ENCODE data around the gene MAP3K9. TPM values are rescaled to one million over a fixed set of nuclear protein-coding genes. Genes with fewer than 3 reads are reported as not detected.

Gene MAP3K9
- total RNA-seq, 1 donor from 2014 or later: 8.6 TPM

DNA sequence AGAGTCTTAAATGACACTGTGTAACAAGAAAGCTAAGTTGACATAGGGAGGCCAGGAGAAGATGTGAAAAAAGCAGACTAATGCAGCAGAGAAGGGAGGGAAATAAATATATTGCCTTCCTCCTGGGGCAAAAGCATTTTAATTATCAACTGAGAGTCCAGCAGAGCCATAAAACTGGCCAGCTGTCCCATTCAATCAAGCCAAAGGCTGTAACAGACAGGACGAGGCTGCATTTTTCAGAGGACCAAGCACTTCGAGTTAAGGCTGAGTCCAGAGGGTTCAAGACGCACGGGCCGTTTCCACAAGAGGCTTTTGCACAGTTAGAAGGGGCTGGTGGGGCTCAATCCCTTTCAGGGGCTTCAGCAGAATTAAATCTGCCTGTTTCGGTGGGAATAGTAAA, 20.4 kb downstream of the MAP3K9 start:
- no peak for DNase-seq (ENCODE audit: low spot score)
- no peak for TF ChIP-seq CTCF (IDR thresholded peaks at IDR 0.05; ENCODE audit: unreplicated experiment)
- no peak overlapping the region for H3K27ac Mint-ChIP-seq (ENCODE audit: unreplicated experiment)
- peaks cover 19% of the 10 kb centered on the region for H3K4me1 Mint-ChIP-seq (ENCODE audit: unreplicated experiment)
- no peaks in the 10 kb centered on the region for H3K9me3 Mint-ChIP-seq (ENCODE audit: unreplicated experiment)
- peaks cover 8% of the 10 kb centered on the region for H3K36me3 Mint-ChIP-seq (ENCODE audit: low read depth, unreplicated experiment)
- H3K27me3 Mint-ChIP-seq (ENCODE audit: unreplicated experiment): peaks cover 2% of the 10 kb centered on the region
- H3K4me3 Mint-ChIP-seq (ENCODE audit: unreplicated experiment): no peak overlapping the region

- no peaks in the 10 kb centered on the region for H3K36me3 Mint-ChIP-seq (ENCODE audit: low read depth, unreplicated experiment)
- H3K4me3 Mint-ChIP-seq (ENCODE audit: unreplicated experiment): no peak overlapping the region
- no peaks in the 10 kb centered on the region for H3K9me3 Mint-ChIP-seq (ENCODE audit: unreplicated experiment)
- no peaks in the 10 kb centered on the region for H3K27me3 Mint-ChIP-seq (ENCODE audit: unreplicated experiment)
- no peak for TF ChIP-seq CTCF (IDR thresholded peaks at IDR 0.05; ENCODE audit: unreplicated experiment)
- H3K27ac Mint-ChIP-seq (ENCODE audit: unreplicated experiment): no peak overlapping the region
- H3K4me1 Mint-ChIP-seq (ENCODE audit: unreplicated experiment): peaks cover 19% of the 10 kb centered on the region
- no peak for DNase-seq (ENCODE audit: low spot score)
Measured at GRCh38 chr14:70785556-70785955, 23.8 kb downstream of the MAP3K9 start.

- no peak for TF ChIP-seq CTCF (IDR thresholded peaks at IDR 0.05; ENCODE audit: unreplicated experiment)
- H3K4me3 Mint-ChIP-seq (ENCODE audit: unreplicated experiment): no peak overlapping the region
- no peaks in the 10 kb centered on the region for H3K36me3 Mint-ChIP-seq (ENCODE audit: low read depth, unreplicated experiment)
- H3K9me3 Mint-ChIP-seq (ENCODE audit: unreplicated experiment): no peaks in the 10 kb centered on the region
- H3K27ac Mint-ChIP-seq (ENCODE audit: unreplicated experiment): no peak overlapping the region
- no peak for DNase-seq (ENCODE audit: low spot score)
- H3K27me3 Mint-ChIP-seq (ENCODE audit: unreplicated experiment): no peaks in the 10 kb centered on the region
- peaks cover 13% of the 10 kb centered on the region for H3K4me1 Mint-ChIP-seq (ENCODE audit: unreplicated experiment)
Measured at GRCh38 chr14:70784886-70785285, 24.4 kb downstream of the MAP3K9 start.

DNA sequence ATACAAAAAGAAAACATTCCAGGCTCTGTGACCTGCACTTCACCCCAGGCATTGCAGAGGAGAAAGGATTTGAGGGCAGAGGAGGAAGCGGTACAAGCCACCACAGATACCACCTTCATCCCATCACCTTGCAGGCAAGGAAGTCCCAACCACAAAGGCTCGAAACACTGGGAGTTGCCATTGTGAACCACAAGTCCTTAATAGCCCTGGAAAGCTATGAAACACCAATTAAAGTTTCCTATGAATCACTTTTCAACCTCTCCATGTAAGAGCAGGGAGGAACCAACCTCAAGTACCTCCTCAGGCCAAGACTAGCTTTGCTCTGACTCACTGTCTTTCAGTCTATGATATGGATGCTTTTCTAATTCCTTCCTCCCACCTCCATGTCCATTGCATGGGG, 27.0 kb downstream of the MAP3K9 start:
- H3K27me3 Mint-ChIP-seq (ENCODE audit: unreplicated experiment): no peaks in the 10 kb centered on the region
- no peak overlapping the region for H3K27ac Mint-ChIP-seq (ENCODE audit: unreplicated experiment)
- DNase-seq (ENCODE audit: low spot score): no peak
- TF ChIP-seq CTCF (IDR thresholded peaks at IDR 0.05; ENCODE audit: unreplicated experiment): no peak
- H3K36me3 Mint-ChIP-seq (ENCODE audit: low read depth, unreplicated experiment): no peaks in the 10 kb centered on the region
- H3K9me3 Mint-ChIP-seq (ENCODE audit: unreplicated experiment): no peaks in the 10 kb centered on the region
- H3K4me3 Mint-ChIP-seq (ENCODE audit: unreplicated experiment): no peak overlapping the region
- no peaks in the 10 kb centered on the region for H3K4me1 Mint-ChIP-seq (ENCODE audit: unreplicated experiment)

GRCh38 chr14:70780396-70781075, 28.8 kb downstream of the MAP3K9 start:
- Mint-ChIP-seq H3K9me3 (ENCODE audit: unreplicated experiment) (no peaks in the 10 kb centered on the region), H3K4me3 (ENCODE audit: unreplicated experiment) (no peak overlapping the region), H3K36me3 (ENCODE audit: low read depth, unreplicated experiment) (no peaks in the 10 kb centered on the region), H3K27me3 (ENCODE audit: unreplicated experiment) (no peaks in the 10 kb centered on the region), H3K4me1 (ENCODE audit: unreplicated experiment) (no peaks in the 10 kb centered on the region), H3K27ac (ENCODE audit: unreplicated experiment) (no peak overlapping the region)
- no peak for DNase-seq (ENCODE audit: low spot score)
- TF ChIP-seq CTCF (IDR thresholded peaks at IDR 0.05; ENCODE audit: unreplicated experiment): no peak

Data from endothelial cell (in vitro differentiated cells).